HG02588 (cell line): ENCODE results near the gene NIPAL1.
A peak's percentile ranks its signal among the peaks of the same experiment; 100 is the strongest.

Experiments used
- ATAC-seq: cut with Tn5 transposase; IDR thresholded peaks from one replicate; pipeline ENCODE4 v1.9.1; 2021; ENCODE audit warnings: mild to moderate bottlenecking, moderate library complexity; ENCODE audit not compliant: unreplicated experiment

Gene NIPAL1

DNA sequence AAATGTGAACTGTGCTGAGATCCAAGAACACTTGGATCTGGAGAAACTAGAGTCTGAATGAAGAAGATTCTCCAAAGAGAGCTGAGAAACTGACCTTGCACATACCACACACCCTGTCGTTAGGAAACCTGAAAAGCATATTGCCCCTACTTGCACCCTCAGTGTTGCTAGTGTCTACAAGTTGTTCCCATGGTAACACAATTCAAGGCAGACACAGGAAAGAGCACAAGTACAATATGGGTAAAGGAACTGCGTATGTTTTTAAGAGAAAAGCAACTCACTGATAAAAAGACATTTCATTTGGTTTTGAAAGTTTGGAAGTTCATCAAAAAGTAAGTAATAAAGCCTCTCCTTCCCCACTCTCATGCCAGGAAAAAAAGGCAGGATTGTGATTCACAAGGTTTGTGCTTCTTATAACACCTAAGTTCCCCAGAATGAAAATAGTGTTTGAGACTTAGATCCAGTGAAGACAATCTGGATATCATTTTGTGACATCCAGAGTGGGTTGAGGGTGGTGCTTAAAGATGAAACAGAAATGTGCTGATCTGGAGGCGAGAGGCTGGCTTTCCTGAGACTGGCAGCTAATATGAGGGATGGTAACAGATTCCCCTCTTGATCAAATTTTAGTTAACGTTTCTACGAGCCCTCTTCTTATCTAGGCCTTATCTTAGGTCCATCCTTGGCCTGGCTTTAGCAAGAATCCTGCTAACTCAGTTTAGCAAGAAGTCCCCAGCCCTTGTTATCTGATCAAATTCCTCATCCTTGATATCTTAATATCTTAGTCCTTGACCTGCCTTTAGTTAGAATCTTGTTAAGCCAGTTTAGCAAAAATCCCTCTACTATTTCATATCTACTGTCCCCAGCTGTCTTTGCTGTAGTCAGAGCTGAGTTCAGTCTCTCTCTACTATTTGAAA is 42.3 kb downstream of the NIPAL1 start:
- ATAC-seq = no peak

DNA sequence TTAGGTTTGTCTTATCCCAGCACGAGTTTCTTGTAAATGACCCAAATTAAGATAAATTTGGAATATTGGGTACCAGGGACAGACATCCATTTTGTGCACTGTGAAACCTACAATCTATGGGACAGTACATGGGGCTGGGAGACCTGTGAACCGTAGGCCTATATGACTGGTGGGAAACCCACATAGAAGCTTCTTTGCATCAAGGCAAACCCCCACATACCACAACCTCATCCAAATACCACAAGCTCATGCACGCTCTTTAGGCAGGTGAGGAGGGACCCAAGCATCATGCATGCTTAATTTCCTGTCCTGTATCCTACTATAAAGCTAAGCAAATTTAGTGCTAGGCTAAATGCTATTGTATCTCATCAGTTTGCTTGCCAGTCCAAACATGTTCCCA is 47.8 kb downstream of the NIPAL1 start:
- peak; percentile 53 for ATAC-seq

DNA sequence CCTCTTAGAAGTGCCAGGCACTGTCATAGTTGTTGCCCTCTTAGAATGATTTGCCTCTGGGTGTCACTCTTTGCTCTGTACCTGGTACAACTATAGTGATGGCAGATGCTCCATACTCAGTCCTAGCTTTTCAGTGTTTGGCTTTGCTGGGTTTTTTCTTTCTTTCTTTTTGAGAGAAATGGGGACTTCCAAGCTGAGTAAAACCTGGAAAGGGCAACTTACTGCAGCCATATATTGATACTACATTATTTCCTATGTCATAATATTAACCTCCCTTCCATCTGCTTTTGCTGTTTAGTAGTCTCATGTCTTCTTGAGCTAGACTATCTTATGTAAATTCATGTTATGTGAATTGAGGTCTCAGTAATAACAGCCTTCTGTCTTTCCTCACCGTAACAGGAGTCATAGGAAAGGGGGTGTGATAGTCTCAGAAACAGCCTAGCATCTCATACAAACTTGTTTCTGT is 49.0 kb downstream of the NIPAL1 start:
- ATAC-seq = peak; percentile 61

GRCh38 chr4:48067536-48067935 is 51.0 kb downstream of the NIPAL1 start:
- ATAC-seq = no peak

- ATAC-seq = no peak
Measured at GRCh38 chr4:48068182-48068581, 51.6 kb downstream of the NIPAL1 start.

DNA sequence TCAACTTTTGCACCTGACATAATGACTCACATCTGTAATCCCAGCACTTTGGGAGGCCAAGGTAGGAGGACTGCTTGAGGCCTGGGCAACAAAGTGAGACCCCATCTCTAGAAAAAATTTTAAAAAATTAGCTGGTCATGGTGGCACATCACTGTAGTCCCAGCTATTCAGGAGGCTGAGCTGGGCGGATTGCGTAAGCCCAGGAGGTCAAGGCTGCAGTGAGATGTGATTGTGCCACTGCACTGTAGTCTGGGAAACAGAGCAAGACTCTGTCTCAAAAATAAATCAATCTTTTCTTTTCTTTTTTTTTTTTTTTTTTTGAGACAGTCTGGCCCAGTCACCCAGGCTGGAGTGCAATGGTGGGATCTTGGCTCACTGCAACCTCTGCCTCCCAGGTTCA is 52.5 kb downstream of the NIPAL1 start:
- ATAC-seq = no peak

- no peak for ATAC-seq
Measured at GRCh38 chr4:48071191-48071590, 54.6 kb downstream of the NIPAL1 start.

DNA sequence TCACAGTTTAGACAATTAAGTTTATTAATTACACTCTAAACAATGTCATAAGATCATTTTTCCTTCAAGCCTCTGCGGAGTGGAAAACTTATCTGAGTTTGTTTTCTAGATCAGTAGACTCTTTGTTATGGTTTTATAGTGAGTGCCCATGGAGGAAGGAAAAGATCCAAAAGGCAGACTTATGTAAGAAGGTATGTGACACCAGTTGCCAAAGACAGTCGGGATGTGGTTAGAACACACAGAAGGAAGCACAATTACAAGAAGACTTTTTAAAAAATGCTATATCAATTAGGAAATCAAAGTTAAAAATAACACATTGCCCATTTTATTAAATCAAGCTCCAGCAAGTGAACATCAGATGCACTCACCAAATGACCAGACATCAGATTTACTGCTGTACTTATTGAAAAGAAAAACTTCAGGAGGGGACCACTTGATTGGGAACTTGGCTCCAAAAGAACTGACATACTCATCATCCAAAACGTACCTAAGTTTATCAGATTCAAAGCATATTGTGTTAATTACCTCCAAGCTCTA is 57.1 kb downstream of the NIPAL1 start:
- ATAC-seq = no peak

DNA sequence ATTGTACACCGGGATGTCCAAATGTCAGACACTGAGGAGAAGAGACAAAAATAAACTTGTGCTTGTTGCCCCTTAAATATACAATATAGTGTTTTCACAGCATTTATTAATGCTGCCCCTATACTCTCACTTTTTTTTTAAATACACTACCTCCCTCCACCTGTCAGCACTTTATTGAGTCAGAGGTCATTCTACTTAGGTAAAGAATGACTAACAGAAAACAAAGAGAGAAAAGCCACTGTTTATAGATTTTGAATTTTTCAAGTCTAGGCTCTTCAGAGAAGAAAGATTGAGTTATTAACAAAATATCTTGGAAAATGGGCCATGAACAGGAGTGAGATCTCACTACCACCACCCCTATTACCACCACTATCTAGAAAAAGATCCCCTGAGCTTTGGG is 58.1 kb downstream of the NIPAL1 start:
- ATAC-seq = no peak

DNA sequence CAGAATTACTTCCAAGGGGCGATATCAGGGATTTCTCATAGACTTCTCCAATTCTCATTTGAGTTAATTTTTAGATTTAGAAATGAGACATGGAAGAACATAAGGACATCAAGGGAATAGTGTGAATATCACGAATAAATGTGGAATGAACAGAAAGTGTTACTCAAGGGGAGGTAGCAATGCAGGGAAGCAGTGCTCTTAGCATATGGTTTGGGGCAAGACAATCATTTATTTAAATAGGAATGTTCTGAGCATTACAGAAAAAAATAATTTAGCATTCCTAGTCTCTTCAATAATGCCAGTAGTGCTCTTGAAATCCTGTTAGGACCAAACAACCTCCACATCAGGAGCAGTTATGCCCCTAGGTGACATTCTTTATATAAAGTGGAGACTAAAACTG is 61.9 kb downstream of the NIPAL1 start:
- ATAC-seq = no peak

DNA sequence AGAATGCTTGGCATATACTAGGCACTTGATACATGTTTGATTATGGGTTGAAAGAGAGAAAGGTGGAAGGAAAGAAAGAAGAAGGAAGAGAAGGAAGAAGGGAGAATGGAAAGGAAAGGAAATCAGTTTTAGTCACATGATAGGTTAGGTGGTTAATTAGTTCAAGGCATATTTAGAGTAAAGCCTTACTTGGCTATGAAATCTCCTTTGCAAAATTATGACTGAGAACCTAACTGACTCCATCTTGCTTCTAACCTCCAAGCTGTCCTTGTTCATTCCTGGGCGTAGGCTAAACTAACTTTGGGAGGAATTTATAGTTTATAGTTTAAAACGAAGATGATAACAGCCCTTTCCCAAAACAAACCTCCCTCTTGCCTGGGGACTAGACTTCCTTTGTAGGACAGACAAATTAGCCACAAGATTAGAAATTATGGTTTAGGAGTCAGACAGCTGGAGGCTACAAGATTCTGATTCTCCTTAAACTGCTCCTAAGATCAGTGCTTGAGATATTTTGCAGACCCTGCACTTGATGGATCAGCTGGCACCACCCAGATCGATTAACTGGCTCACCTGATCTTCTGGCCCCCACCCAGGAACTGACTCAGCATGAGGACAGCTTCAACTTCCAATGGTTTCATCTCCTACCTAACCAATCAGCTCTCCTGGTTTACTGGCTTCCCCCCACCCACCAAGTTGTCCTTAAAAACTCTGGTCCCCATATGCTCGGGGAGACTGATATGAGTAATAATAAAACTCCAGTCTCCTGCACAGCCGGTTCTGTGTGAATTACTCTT is 62.5 kb downstream of the NIPAL1 start:
- ATAC-seq = no peak

DNA sequence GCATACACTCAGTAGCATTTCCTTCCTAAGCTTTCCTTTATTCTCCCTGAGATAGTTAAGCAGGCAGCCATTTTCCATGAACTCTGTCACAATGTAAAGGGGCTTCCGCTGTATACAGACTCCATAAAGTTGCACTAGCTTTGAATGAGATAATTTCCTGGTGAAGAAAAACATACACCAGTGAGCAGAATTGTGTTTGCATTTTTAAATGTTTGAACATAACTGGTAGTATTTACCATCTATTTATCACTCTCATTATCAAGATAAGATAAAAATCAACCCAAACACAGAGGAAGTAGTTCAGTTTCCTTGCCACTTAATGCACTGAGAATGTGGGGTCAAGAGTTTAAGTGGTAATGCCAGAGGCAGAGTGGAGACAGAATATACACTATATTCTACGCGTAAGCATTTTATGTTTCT is 63.4 kb downstream of the NIPAL1 start:
- ATAC-seq = no peak

DNA sequence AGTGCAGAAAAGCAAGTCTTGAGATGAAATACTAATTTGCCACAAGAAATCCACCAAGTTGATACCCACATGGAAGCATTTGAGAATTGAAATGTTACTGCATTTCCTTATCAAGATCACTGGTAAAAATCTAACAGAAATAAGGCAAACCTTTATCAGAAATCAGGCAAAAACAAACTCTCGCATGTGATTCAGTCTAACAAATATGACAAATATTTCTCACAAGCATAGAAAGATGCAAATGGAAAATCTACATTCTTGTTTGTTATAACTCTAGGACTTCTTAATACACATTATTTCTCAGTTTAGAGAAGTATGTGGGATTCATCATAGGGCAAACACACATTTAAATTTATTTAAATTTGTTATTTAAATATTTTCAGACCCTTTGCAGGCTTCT is 64.6 kb downstream of the NIPAL1 start:
- no peak for ATAC-seq

GRCh38 chr4:48082956-48083355 is 66.4 kb downstream of the NIPAL1 start:
- no peak for ATAC-seq

- no peak for ATAC-seq
Measured at GRCh38 chr4:48085821-48086589, 69.4 kb downstream of the NIPAL1 start.
